Measurements from ENCODE around the gene GABRQ.
"Not testable (repeated sequence)": the region's sequence is repeated elsewhere in the genome, so short reads cannot be mapped to it uniquely, and the experiment has no call there.

GABRQ gene

GRCh38 chrX:152658302-152658701 is 20.6 kb downstream of the GABRQ start:
- DNase-seq (ENCODE audit: low read depth): no peak

- no peak for DNase-seq (ENCODE audit: low read depth)
Observed at GRCh38 chrX:152663086-152663485, 25.4 kb downstream of the GABRQ start.

GRCh38 chrX:152674135-152674534 is 36.4 kb downstream of the GABRQ start:
- no peak for DNase-seq (ENCODE audit: low read depth)

GRCh38 chrX:152674652-152675051 is 37.0 kb downstream of the GABRQ start:
- not testable (repeated sequence) for DNase-seq (ENCODE audit: low read depth)

GRCh38 chrX:152681012-152681411 is 43.3 kb downstream of the GABRQ start:
- not testable (repeated sequence) for DNase-seq (ENCODE audit: low read depth)

- not testable (repeated sequence) for DNase-seq (ENCODE audit: low read depth)
Observed at GRCh38 chrX:152697952-152698931, 60.5 kb downstream of the GABRQ start, which contains the start of gene MAGEA3. Gene MAGEA3, plus strand, starts transcription at chrX:152698794. Its CDS starts 2,039 bp downstream, at chrX:152700833.

GRCh38 chrX:152700390-152700789 is 62.7 kb downstream of the GABRQ start:
- not testable (repeated sequence) for DNase-seq (ENCODE audit: low read depth)

- DNase-seq (ENCODE audit: low read depth): not testable (repeated sequence)
Observed at GRCh38 chrX:152706500-152706899, 68.8 kb downstream of the GABRQ start.
